Bronchial epithelial cell (primary cell): Measurements from ENCODE around the gene ACTN1. TPM values are rescaled to one million over a fixed set of nuclear protein-coding genes. Genes with fewer than 3 reads are reported as not detected.
A peak's percentile ranks its signal among the peaks of the same experiment; 100 is the strongest.

Experiments
- DNase-seq: peaks from one replicate; pipeline ENCODE4 v3.0.0-alpha.2; 2010; ENCODE audit warnings: low read depth
- FAIRE-seq: peaks from 2 replicates; lab custom pipeline; 2011; peaks lifted over from hg19 to GRCh38; lab: Jason Lieb, UNC
- H3K27me3 ChIP-seq: 2 replicates; pipeline ENCODE4 v1.5.1; 2011; ENCODE audit warnings: low read length; ENCODE audit not compliant: control insufficient read depth, insufficient read depth
- H3K36me3 ChIP-seq: 2 replicates; pipeline ENCODE4 v1.5.1; 2011; ENCODE audit warnings: low read length; ENCODE audit not compliant: control insufficient read depth, insufficient read depth
- H3K4me3 ChIP-seq: 2 replicates; pipeline ENCODE4 v1.5.1; 2011; ENCODE audit warnings: mild to moderate bottlenecking, low read depth, low read length, control low read depth
- total RNA-seq: library from RNA; depleted of rRNA; stranded (reverse); fragments of >200 nt; gene quantifications from 2 replicates; pipeline ENCODE4 v1.2.1, GENCODE V29; 2014
- TF ChIP-seq, protein P1 (sequence below): IDR thresholded peaks from 2 replicates; pipeline ENCODE4 v1.5.1; 2011; ENCODE audit warnings: mild to moderate bottlenecking, moderate library complexity, low read length, control low read depth, inconsistent platforms; ENCODE audit not compliant: insufficient read depth, severe bottlenecking

The ACTN1 gene
- total RNA-seq, 1 donor from 2014 or later, result 165 TPM

DNA sequence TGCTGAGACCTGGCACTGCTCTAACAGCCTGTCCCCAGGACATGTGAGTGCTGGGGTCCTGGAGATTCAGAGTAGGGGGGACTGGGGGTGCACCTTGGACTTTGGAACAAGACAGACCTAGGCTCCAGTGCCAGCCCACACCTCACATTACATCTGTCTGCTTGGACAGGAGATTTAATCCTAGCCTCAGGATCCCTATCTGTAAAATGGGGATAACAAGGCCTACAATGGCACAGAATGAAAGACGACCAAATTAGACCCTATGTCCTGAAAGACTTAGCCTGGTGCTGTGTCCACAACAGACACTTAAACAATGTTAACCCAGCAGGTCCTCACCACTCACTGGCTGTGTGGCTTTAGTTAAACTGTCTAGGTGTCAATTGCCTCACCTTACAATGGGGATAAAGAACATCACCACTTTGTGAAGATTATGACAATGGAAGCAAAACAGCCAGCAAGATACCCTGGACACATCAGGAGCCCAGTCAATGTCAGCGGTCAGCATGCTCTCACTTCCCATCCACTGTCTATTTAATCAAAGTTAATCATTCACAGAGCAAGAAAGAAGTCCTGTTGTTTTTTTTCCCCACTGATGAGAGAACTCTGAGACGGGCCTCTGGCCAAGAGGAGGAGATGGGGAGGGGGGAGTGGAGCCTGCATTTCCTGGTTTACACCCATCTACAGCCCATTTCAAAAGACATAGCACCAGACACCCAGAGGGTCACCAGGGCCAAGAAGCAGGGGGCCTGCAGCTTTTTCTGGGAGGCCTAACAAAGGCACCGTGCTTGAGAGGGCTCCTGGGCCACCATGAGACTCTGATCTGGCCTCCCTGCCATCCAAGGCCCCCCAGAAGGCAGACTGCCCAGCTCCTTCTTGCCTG lies 40.6 kb downstream of the ACTN1 start:
- Histone ChIP-seq H3K27me3 (no peaks in the 10 kb centered on the region), H3K4me3 (no peak overlapping the region), H3K36me3 (peaks cover 3% of the 10 kb centered on the region)
- DNase-seq (no peak), FAIRE-seq (no peak)
- TF ChIP-seq, protein P1, sequence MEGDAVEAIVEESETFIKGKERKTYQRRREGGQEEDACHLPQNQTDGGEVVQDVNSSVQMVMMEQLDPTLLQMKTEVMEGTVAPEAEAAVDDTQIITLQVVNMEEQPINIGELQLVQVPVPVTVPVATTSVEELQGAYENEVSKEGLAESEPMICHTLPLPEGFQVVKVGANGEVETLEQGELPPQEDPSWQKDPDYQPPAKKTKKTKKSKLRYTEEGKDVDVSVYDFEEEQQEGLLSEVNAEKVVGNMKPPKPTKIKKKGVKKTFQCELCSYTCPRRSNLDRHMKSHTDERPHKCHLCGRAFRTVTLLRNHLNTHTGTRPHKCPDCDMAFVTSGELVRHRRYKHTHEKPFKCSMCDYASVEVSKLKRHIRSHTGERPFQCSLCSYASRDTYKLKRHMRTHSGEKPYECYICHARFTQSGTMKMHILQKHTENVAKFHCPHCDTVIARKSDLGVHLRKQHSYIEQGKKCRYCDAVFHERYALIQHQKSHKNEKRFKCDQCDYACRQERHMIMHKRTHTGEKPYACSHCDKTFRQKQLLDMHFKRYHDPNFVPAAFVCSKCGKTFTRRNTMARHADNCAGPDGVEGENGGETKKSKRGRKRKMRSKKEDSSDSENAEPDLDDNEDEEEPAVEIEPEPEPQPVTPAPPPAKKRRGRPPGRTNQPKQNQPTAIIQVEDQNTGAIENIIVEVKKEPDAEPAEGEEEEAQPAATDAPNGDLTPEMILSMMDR, result no peak

DNA sequence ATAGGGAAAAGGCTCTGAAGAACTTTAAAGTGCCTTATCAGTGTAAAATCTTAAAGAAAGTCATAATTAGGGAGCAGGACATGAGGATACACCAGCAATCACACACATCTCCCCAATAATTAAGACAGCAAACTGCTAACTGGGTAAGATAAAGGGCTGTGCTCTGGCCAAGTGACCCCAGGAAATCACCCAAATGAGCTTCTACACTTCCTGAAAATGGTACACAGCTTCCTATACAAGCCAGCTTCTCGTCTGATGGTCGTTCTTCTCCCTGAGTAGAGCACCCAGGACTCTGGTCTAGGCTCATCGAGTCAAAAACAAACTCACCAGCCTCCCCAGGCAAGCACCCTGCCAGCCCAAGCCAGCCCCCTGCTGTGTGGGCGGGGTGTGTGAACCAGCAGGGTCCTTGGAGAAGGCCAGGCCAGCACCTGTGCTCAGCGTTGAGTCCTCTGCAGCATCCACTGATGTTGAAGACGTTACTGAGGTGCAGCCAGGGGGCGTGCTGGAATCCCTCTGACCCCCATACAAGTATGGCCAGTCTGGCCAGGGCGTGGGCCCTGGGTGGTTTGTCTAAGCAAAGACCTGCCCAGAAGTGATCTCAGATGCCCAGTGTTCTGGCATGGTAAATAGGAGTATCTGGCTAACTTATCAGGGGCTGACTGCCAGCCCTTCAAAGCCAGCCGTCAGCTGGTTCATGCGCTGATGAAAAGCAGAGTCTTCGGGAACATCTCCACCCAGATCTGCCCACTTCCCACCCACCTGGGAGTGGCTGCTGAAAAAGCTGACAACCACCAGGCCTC lies 41.4 kb downstream of the ACTN1 start:
- Histone ChIP-seq H3K36me3 (peaks cover 3% of the 10 kb centered on the region), H3K4me3 (no peak overlapping the region), H3K27me3 (no peaks in the 10 kb centered on the region)
- TF ChIP-seq, protein P1, result peak; percentile 52
- peak; percentile 46 for DNase-seq
- FAIRE-seq, result no peak

DNA sequence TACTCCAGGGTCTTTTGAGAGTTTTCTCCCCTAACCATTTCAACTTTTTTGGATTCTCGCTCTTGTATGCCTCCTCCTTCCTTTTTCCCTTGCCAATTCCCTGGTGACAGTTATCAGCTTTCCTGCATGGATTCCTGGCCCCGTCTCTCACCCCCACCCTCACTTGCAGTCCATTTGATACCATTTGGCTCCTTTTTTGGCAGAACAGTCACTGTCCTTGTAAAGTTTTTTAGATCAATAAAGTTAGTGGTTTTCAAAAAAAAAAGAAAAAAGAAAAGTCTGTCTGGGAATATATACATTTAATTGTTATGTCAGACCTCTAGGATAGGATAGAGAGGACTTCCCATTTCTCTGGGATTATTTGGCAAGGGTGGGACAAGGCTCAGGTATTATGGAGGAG lies 42.1 kb downstream of the ACTN1 start:
- Histone ChIP-seq H3K36me3 (peaks cover 3% of the 10 kb centered on the region), H3K4me3 (no peak overlapping the region)
- FAIRE-seq, result no peak

DNA sequence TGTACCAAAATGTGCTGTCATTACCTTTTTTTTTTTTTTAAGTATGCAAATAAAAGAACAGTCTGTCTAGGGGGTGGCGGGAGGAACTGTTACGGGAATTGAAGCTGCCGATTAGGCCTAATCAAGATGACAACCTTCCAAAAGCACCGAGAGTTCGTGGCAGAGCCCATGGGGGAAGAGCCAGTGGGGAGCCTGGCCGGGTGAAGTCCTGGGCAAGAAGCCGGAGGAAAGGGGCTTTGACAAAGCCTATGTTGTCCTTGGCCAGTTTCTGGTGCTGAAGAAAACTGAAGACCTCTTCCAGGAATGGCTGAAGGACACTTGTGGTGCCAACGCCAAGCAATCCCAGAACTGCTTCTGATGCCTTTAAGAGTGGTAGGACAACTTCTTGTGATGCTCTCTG lies 42.6 kb downstream of the ACTN1 start:
- TF ChIP-seq, protein P1, result no peak
- Histone ChIP-seq H3K4me3 (no peak overlapping the region), H3K36me3 (peaks cover 3% of the 10 kb centered on the region), H3K27me3 (no peaks in the 10 kb centered on the region)
- no peak for FAIRE-seq
- no peak for DNase-seq

More for the DNA sequence above, 42.1 kb downstream of the ACTN1 start:
- TF ChIP-seq, protein P1, result no peak
- no peaks in the 10 kb centered on the region for H3K27me3 ChIP-seq
- DNase-seq, result no peak

DNA sequence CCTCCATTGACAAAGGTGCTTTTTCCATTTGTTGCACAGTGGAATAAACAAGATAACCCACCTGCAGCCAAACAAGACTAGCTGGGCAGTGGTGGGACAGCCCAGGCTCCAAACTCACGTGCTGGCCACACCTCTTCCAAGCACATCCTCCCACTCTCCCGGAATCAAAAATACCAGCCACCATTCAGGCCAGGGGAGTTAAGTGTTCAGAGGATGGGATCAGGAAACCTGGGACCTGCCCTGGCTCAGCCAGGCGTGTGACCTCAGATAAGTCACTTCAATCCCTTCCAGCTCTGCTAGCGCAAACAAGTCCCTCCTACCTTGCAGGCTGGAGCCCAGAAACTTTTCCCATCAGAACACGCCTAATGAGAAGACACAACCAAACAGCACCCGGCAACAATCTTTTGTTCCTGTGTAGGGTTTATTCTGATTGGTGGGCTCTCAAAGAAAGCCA lies 43.3 kb downstream of the ACTN1 start:
- FAIRE-seq, result no peak
- no peaks in the 10 kb centered on the region for H3K27me3 ChIP-seq
- peaks cover 3% of the 10 kb centered on the region for H3K36me3 ChIP-seq
- H3K4me3 ChIP-seq, result no peak overlapping the region
- DNase-seq, result peak; percentile 33
- TF ChIP-seq, protein P1, result no peak
